NCI-H524 (cell line): Measurements from ENCODE around the gene MAMDC4.
"Not testable (repeated sequence)": the region's sequence is repeated elsewhere in the genome, so short reads cannot be mapped to it uniquely, and the experiment has no call there.

Source experiments
- DNase-seq, 2 experiments: peaks; one replicate each; lab custom pipeline; 2025; lab: John Stamatoyannopoulos, UW

Gene MAMDC4

GRCh38 chr9:136851941-136852663 lies at the start of gene MAMDC4:
TSS of gene MAMDC4 (plus strand) at chr9:136852346. CDS start at chr9:136852417, 71 bp downstream.
- DNase-seq, result no peak

- DNase-seq, result not testable (repeated sequence)
Measured at GRCh38 chr9:136803009-136803550, 49.1 kb upstream of the MAMDC4 start.

- DNase-seq, result peak; percentile 70 to 85
Measured at GRCh38 chr9:136803551-136804508, 48.3 kb upstream of the MAMDC4 start.

GRCh38 chr9:136804509-136805206 lies 47.5 kb upstream of the MAMDC4 start:
- DNase-seq, result peak in 1 of 2 experiments; percentile 25

- DNase-seq, result no peak
Measured at GRCh38 chr9:136805207-136805740, 46.9 kb upstream of the MAMDC4 start.

GRCh38 chr9:136806067-136806466 lies 46.1 kb upstream of the MAMDC4 start:
- DNase-seq, result no peak

GRCh38 chr9:136806631-136807201 lies 45.4 kb upstream of the MAMDC4 start:
- DNase-seq, result no peak

GRCh38 chr9:136807281-136808074 lies 44.7 kb upstream of the MAMDC4 start, which contains the start of gene RABL6:
TSS of gene RABL6 (plus strand) at chr9:136807948. CDS start at chr9:136808197, 249 bp downstream.
- DNase-seq, result peak; percentile 61 to 80

GRCh38 chr9:136808075-136808805 lies 43.9 kb upstream of the MAMDC4 start:
- DNase-seq, result peak in 1 of 2 experiments; percentile 33

GRCh38 chr9:136808806-136809158 lies 43.4 kb upstream of the MAMDC4 start:
- DNase-seq, result peak in 1 of 2 experiments; percentile 28

- no peak for DNase-seq
Measured at GRCh38 chr9:136814725-136815421, 37.3 kb upstream of the MAMDC4 start.

- no peak for DNase-seq
Measured at GRCh38 chr9:136815422-136815782, 36.7 kb upstream of the MAMDC4 start.

- no peak for DNase-seq
Measured at GRCh38 chr9:136820971-136821825, 30.9 kb upstream of the MAMDC4 start.

GRCh38 chr9:136821826-136822544 lies 30.2 kb upstream of the MAMDC4 start:
- no peak for DNase-seq

- DNase-seq, result no peak
Measured at GRCh38 chr9:136823136-136824046, 28.8 kb upstream of the MAMDC4 start.

- DNase-seq, result no peak
Measured at GRCh38 chr9:136824496-136825225, 27.5 kb upstream of the MAMDC4 start.
